ENCODE results near the gene IL10RB.

IL10RB gene

DNA sequence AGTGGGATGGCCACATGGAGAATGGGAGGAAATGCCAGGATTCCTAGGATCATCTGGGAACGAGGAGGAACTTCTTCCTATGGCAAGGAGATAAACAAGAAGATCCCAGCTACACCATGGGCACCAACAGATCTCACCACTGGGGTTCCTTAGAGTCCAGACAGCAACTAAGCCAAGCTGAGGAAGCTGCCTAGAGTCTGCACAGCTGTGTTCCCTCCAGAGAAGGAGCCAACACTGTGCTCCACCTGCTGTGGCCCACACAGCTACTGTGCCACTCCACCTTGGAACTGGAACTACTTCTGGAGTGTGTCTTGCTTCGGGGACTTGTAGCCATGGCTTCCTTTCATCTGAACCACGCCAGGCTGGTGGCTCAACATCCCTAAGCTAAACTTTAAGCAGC lies 64.6 kb downstream of the IL10RB start:
- no peaks in the 10 kb centered on the region for H3K9me3 ChIP-seq (ENCODE audit: control insufficient read depth, low read length)
- no peaks in the 10 kb centered on the region for H3K4me1 ChIP-seq (ENCODE audit: control insufficient read depth, insufficient read depth, low read length)
- H3K27me3 ChIP-seq (ENCODE audit: control insufficient read depth, insufficient read depth, low read length) = no peaks in the 10 kb centered on the region

GRCh38 chr21:33332143-33332542 lies 66.0 kb downstream of the IL10RB start:
- Histone ChIP-seq H3K36me3 (ENCODE audit: control insufficient read depth, insufficient read depth, low read length) (no peaks in the 10 kb centered on the region), H3K4me1 (ENCODE audit: control insufficient read depth, insufficient read depth, low read length) (no peaks in the 10 kb centered on the region), H3K27me3 (ENCODE audit: control insufficient read depth, insufficient read depth, low read length) (no peaks in the 10 kb centered on the region), H3K4me3 (ENCODE audit: low read length) (no peak overlapping the region), H3K9ac (ENCODE audit: low read length) (no peak overlapping the region), H3K9me3 (ENCODE audit: control insufficient read depth, low read length) (no peaks in the 10 kb centered on the region)

More for the DNA sequence above, 64.6 kb downstream of the IL10RB start:
- H3K9ac ChIP-seq (ENCODE audit: low read length) = no peak overlapping the region
- H3K36me3 ChIP-seq (ENCODE audit: control insufficient read depth, insufficient read depth, low read length) = no peaks in the 10 kb centered on the region
- H3K4me3 ChIP-seq (ENCODE audit: low read length) = no peak overlapping the region

GRCh38 chr21:33334191-33334590 lies 68.0 kb downstream of the IL10RB start:
- no peaks in the 10 kb centered on the region for H3K27me3 ChIP-seq (ENCODE audit: control insufficient read depth, insufficient read depth, low read length)
- H3K4me3 ChIP-seq (ENCODE audit: low read length) = no peak overlapping the region
- no peak overlapping the region for H3K9ac ChIP-seq (ENCODE audit: low read length)
- no peaks in the 10 kb centered on the region for H3K9me3 ChIP-seq (ENCODE audit: control insufficient read depth, low read length)
- no peaks in the 10 kb centered on the region for H3K36me3 ChIP-seq (ENCODE audit: control insufficient read depth, insufficient read depth, low read length)
- no peaks in the 10 kb centered on the region for H3K4me1 ChIP-seq (ENCODE audit: control insufficient read depth, insufficient read depth, low read length)

- no peaks in the 10 kb centered on the region for H3K9me3 ChIP-seq (ENCODE audit: control insufficient read depth, low read length)
- H3K36me3 ChIP-seq (ENCODE audit: control insufficient read depth, insufficient read depth, low read length) = no peaks in the 10 kb centered on the region
- H3K27me3 ChIP-seq (ENCODE audit: control insufficient read depth, insufficient read depth, low read length) = no peaks in the 10 kb centered on the region
- H3K4me3 ChIP-seq (ENCODE audit: low read length) = no peak overlapping the region
- H3K4me1 ChIP-seq (ENCODE audit: control insufficient read depth, insufficient read depth, low read length) = no peaks in the 10 kb centered on the region
- H3K9ac ChIP-seq (ENCODE audit: low read length) = no peak overlapping the region
Measured at GRCh38 chr21:33334824-33335223, 68.7 kb downstream of the IL10RB start.

GRCh38 chr21:33339135-33339534 lies 73.0 kb downstream of the IL10RB start:
- Histone ChIP-seq H3K4me1 (ENCODE audit: control insufficient read depth, insufficient read depth, low read length) (no peaks in the 10 kb centered on the region), H3K36me3 (ENCODE audit: control insufficient read depth, insufficient read depth, low read length) (no peaks in the 10 kb centered on the region)

GRCh38 chr21:33339918-33340317 lies 73.8 kb downstream of the IL10RB start:
- Histone ChIP-seq H3K4me1 (ENCODE audit: control insufficient read depth, insufficient read depth, low read length) (no peaks in the 10 kb centered on the region), H3K36me3 (ENCODE audit: control insufficient read depth, insufficient read depth, low read length) (no peaks in the 10 kb centered on the region), H3K9me3 (ENCODE audit: control insufficient read depth, low read length) (no peaks in the 10 kb centered on the region), H3K9ac (ENCODE audit: low read length) (no peak overlapping the region), H3K4me3 (ENCODE audit: low read length) (no peak overlapping the region), H3K27me3 (ENCODE audit: control insufficient read depth, insufficient read depth, low read length) (no peaks in the 10 kb centered on the region)

More at GRCh38 chr21:33339135-33339534, 73.0 kb downstream of the IL10RB start:
- no peak overlapping the region for H3K4me3 ChIP-seq (ENCODE audit: low read length)
- no peaks in the 10 kb centered on the region for H3K27me3 ChIP-seq (ENCODE audit: control insufficient read depth, insufficient read depth, low read length)
- no peaks in the 10 kb centered on the region for H3K9me3 ChIP-seq (ENCODE audit: control insufficient read depth, low read length)
- no peak overlapping the region for H3K9ac ChIP-seq (ENCODE audit: low read length)

GRCh38 chr21:33345751-33346238 lies 79.6 kb downstream of the IL10RB start:
- Histone ChIP-seq H3K36me3 (ENCODE audit: control insufficient read depth, insufficient read depth, low read length) (no peaks in the 10 kb centered on the region), H3K27me3 (ENCODE audit: control insufficient read depth, insufficient read depth, low read length) (no peaks in the 10 kb centered on the region), H3K4me3 (ENCODE audit: low read length) (no peak overlapping the region), H3K9ac (ENCODE audit: low read length) (no peak overlapping the region), H3K9me3 (ENCODE audit: control insufficient read depth, low read length) (no peaks in the 10 kb centered on the region), H3K4me1 (ENCODE audit: control insufficient read depth, insufficient read depth, low read length) (no peaks in the 10 kb centered on the region)
